HEK293T (cell line): ENCODE results near the gene CEP83.

ENCODE experiments used
- ARNT ChIP-seq: fragments of 450-650 bp; IDR thresholded peaks from 2 replicates; pipeline ENCODE4 v1.6.1; 2017; ENCODE audit warnings: mild to moderate bottlenecking
- BHLHE40 ChIP-seq: fragments of 450-650 bp; IDR thresholded peaks from 2 replicates; pipeline ENCODE4 v1.6.1; 2016; ENCODE audit warnings: mild to moderate bottlenecking, moderate library complexity, borderline replicate concordance
- ELF4 ChIP-seq: fragments of 450-650 bp; IDR thresholded peaks from 2 replicates; pipeline ENCODE4 v1.6.1; 2017; ENCODE audit warnings: antibody characterized with exemption
- FOXK2 ChIP-seq: fragments of 450-650 bp; IDR thresholded peaks from 2 replicates; pipeline ENCODE4 v1.6.1; 2016; ENCODE audit warnings: mild to moderate bottlenecking
- HDGF ChIP-seq: fragments of 450-650 bp; IDR thresholded peaks from 2 replicates; pipeline ENCODE4 v1.6.1; 2017; ENCODE audit warnings: antibody characterized with exemption, borderline replicate concordance
- NFRKB ChIP-seq: fragments of 450-650 bp; IDR thresholded peaks from 2 replicates; pipeline ENCODE4 v1.6.1; 2016; ENCODE audit warnings: mild to moderate bottlenecking, moderate library complexity
- SP1 ChIP-seq: fragments of 450-650 bp; IDR thresholded peaks from 2 replicates; pipeline ENCODE4 v1.6.1; 2017
- SUZ12 ChIP-seq: fragments of 450-650 bp; IDR thresholded peaks from 2 replicates; pipeline ENCODE4 v1.6.1; 2016; ENCODE audit warnings: mild to moderate bottlenecking
- TARDBP ChIP-seq: fragments of 450-650 bp; IDR thresholded peaks from 2 replicates; pipeline ENCODE4 v1.6.1; 2016
- ZNF384 ChIP-seq: fragments of 450-650 bp; IDR thresholded peaks from 2 replicates; pipeline ENCODE4 v1.6.1; 2016

DNA sequence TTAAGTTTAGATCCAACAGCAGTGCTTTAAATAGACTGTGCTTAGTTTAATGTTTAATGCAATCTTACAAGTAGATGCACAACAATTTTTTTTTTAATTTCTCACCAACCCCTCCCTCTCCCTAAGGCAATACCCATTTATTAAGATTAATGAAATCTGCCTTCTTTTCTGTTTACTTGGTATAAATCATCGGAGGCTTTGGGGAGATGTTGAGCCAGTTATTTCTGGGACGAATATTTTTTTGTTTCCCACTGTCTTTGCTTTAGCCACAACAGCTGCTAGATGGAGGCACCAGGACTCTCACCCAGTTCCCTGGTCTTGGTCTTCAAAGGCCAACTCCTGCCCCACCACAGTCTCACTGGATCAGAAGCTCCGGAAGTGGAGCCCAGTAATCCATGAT lies 197.9 kb downstream of the CEP83 start:
- no peak for TF ChIP-seq TARDBP
- TF ChIP-seq SP1, result no peak
- TF ChIP-seq ARNT, result no peak
- TF ChIP-seq FOXK2, result no peak
- no peak for TF ChIP-seq BHLHE40
- no peak for TF ChIP-seq ELF4
- no peak for TF ChIP-seq HDGF
- no peak for TF ChIP-seq SUZ12
- TF ChIP-seq NFRKB, result no peak
- no peak for TF ChIP-seq ZNF384
